Neural progenitor cell (in vitro differentiated cells): ENCODE measurements around the gene STK38L.

Source experiments
- CTCF ChIP-seq: fragments of 200-600 bp; sonication (generic); IDR thresholded peaks from 2 replicates; pipeline ENCODE4 v1.5.1; 2017; ENCODE audit warnings: antibody characterized with exemption, mild to moderate bottlenecking
- EZH2 ChIP-seq: fragments of 200-600 bp; sonication (generic); IDR thresholded peaks from 2 replicates; pipeline ENCODE4 v1.6.1; 2017; ENCODE audit warnings: antibody characterized with exemption, mild to moderate bottlenecking, moderate library complexity
- EZH2phosphoT487 ChIP-seq: fragments of 200-600 bp; sonication (generic); IDR thresholded peaks from 2 replicates; pipeline ENCODE4 v1.6.1; 2017; ENCODE audit warnings: antibody characterized with exemption

GRCh38 chr12:27276275-27276674 lies 32.2 kb downstream of the STK38L start:
- TF ChIP-seq EZH2: no peak
- TF ChIP-seq CTCF: no peak
- TF ChIP-seq EZH2phosphoT487: no peak
